Panc1 (cell line): ENCODE results near the gene HACD2. TPM values are rescaled to one million over a fixed set of nuclear protein-coding genes. Genes with fewer than 3 reads are reported as not detected.

Source experiments
- ATAC-seq: fragments of 200-7000 bp; cut with Tn5 transposase; 2 replicates; pipeline ENCODE4 v1.9.1; 2020; ENCODE audit warnings: mild to moderate bottlenecking, moderate library complexity
- BruUV-seq: library from RNA; stranded (reverse); fragments of 400-500 nt; replicated peaks from 2 replicates; lab custom pipeline; 2021; lab: Mats Ljungman, UMichigan
- CTCF ChIA-PET: fragments of 300-600 bp; sonication (Branson Sonifier 250); formaldehyde crosslinking; loops from one replicate; lab custom pipeline; 2022; ENCODE audit warnings: antibody characterized with exemption; lab: Charles Lee
- POLR2A ChIA-PET: fragments of 300-600 bp; sonication (Branson Sonifier 250); formaldehyde crosslinking; loops from one replicate; lab custom pipeline; 2022; ENCODE audit warnings: antibody characterized with exemption; lab: Charles Lee
- DNase-seq: peaks from one replicate; pipeline ENCODE4 v3.0.0-alpha.2; 2010; ENCODE audit warnings: low read depth, low spot score
- H3K27ac ChIP-seq: 2 replicates; pipeline ENCODE4 v1.5.1; 2011; ENCODE audit warnings: mild to moderate bottlenecking, low read length, inconsistent platforms
- H3K27me3 ChIP-seq: fragments of 200-500 bp; sonication (Bioruptor generic); 2 replicates; pipeline ENCODE4 v1.6.0; 2014; ENCODE audit warnings: low read length, inconsistent platforms; ENCODE audit not compliant: control insufficient read depth, insufficient read depth
- H3K36me3 ChIP-seq: fragments of 200-500 bp; sonication (Bioruptor generic); 2 replicates; pipeline ENCODE4 v1.5.1; 2014; ENCODE audit warnings: inconsistent platforms, mild to moderate bottlenecking, low read length, moderate library complexity; ENCODE audit not compliant: control insufficient read depth, insufficient read depth
- H3K4me1 ChIP-seq: 2 replicates; pipeline ENCODE4 v1.5.1; 2011; ENCODE audit warnings: inconsistent platforms, mild to moderate bottlenecking, low read length, moderate library complexity; ENCODE audit not compliant: control insufficient read depth, insufficient read depth
- H3K4me3 ChIP-seq, 2 experiments: 2 replicates each; pipeline ENCODE4 v1.5.1; 2011 to 2012; ENCODE audit warnings: low read depth in 2 of 2, low read length in 2 of 2, mild to moderate bottlenecking in 2 of 2, inconsistent platforms in 1 of 2, moderate library complexity in 1 of 2
- H3K9me3 ChIP-seq: fragments of 200-500 bp; sonication (Bioruptor generic); 2 replicates; pipeline ENCODE4 v1.5.1; 2014; ENCODE audit warnings: low read depth, mild to moderate bottlenecking, inconsistent platforms, low read length, moderate library complexity; ENCODE audit not compliant: control insufficient read depth, insufficient read depth
- POLR2AphosphoS5 ChIP-seq: IDR thresholded peaks from 2 replicates; pipeline ENCODE4 v1.6.1; 2012; ENCODE audit warnings: mild to moderate bottlenecking, low read depth, low read length, moderate library complexity
- SIN3A ChIP-seq: IDR thresholded peaks from 2 replicates; pipeline ENCODE4 v1.6.1; 2012; ENCODE audit warnings: low read depth, mild to moderate bottlenecking, low read length, moderate library complexity, borderline replicate concordance; ENCODE audit not compliant: insufficient read depth
- TCF7L2 ChIP-seq: IDR thresholded peaks from 2 replicates; pipeline ENCODE4 v1.6.1; 2011; ENCODE audit warnings: mild to moderate bottlenecking, low read depth, low read length, inconsistent platforms
- in situ Hi-C: cut with HindIII; loops from 2 replicates; pipeline ENCODE4 v1.10.0; 2016; ENCODE audit warnings: low sequenced_read_pairs, low pct_unique_long_range_greater_than_20kb
- intact Hi-C: fragments of 100-400 bp; cut with micrococcal nuclease; formaldehyde crosslinking; loops from one replicate; pipeline ENCODE4 v1.10.0; 2022; ENCODE audit not compliant: unreplicated experiment
- total RNA-seq: library from RNA; stranded (reverse); gene quantifications from one replicate; pipeline ENCODE4 v1.2.1, GENCODE V29; 2021; ENCODE audit not compliant: unreplicated experiment
- TF ChIP-seq, protein P1 (sequence below), 2 experiments: IDR thresholded peaks; 2 replicates each; pipeline ENCODE4 v1.6.1; 2011 to 2012; ENCODE audit warnings: low read depth in 2 of 2, control low read depth in 1 of 2, low read length in 1 of 2, mild to moderate bottlenecking in 1 of 2, moderate library complexity in 1 of 2; ENCODE audit not compliant: insufficient read depth in 1 of 2
- TF ChIP-seq, protein P2 (sequence below): fragments of 450-650 bp; IDR thresholded peaks from 2 replicates; pipeline ENCODE4 v1.5.1; 2017; ENCODE audit warnings: mild to moderate bottlenecking

HACD2 gene
- total RNA-seq, 1 experiment from 2014 or later = 58.6 TPM

DNA sequence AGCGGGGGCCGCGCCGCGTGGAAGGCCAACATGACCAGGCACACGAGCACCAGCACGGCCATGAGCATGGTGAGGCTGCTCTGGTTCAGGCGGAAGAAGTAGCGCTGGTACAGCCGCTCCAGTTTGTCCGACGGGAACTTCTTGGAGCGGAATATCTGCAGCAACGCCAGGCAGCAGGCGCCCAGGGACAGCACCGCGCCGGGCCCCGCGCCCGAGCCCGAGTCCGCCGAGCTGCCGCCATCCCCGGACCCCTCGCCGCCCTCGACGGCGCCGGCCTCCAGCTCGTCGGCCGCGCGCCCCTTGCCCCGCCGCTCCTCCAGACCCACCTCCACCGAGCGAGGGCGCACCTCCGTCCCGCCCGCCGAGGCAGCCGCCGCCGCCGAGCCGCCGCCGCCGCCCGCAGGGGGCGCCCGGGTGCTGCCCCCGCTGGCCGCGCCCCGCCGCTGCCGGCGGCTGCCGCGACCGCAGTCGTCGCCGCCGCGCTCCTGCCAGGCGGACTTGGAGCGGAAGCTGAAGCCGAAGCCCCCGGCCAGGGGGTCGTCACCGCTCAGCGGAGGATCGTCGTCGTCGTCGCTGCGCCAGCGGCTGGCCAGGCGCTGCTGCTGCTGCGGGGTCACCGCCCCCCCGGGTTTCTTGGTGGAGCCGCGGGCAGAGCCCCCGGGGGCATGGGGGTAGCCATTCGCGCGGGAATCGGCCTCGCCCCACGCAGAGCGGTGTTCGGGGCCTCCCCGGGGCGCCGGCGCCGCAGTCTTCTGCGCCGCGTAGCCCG is 136.9 kb downstream of the HACD2 start:
- no peaks in the 10 kb centered on the region; the same call in 1 of the 2 replicates for H3K4me1 ChIP-seq
- TF ChIP-seq SIN3A = no peak
- no peak for TF ChIP-seq TCF7L2
- TF ChIP-seq, protein P1, sequence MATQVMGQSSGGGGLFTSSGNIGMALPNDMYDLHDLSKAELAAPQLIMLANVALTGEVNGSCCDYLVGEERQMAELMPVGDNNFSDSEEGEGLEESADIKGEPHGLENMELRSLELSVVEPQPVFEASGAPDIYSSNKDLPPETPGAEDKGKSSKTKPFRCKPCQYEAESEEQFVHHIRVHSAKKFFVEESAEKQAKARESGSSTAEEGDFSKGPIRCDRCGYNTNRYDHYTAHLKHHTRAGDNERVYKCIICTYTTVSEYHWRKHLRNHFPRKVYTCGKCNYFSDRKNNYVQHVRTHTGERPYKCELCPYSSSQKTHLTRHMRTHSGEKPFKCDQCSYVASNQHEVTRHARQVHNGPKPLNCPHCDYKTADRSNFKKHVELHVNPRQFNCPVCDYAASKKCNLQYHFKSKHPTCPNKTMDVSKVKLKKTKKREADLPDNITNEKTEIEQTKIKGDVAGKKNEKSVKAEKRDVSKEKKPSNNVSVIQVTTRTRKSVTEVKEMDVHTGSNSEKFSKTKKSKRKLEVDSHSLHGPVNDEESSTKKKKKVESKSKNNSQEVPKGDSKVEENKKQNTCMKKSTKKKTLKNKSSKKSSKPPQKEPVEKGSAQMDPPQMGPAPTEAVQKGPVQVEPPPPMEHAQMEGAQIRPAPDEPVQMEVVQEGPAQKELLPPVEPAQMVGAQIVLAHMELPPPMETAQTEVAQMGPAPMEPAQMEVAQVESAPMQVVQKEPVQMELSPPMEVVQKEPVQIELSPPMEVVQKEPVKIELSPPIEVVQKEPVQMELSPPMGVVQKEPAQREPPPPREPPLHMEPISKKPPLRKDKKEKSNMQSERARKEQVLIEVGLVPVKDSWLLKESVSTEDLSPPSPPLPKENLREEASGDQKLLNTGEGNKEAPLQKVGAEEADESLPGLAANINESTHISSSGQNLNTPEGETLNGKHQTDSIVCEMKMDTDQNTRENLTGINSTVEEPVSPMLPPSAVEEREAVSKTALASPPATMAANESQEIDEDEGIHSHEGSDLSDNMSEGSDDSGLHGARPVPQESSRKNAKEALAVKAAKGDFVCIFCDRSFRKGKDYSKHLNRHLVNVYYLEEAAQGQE (IDR thresholded peaks at IDR 0.05; ENCODE audit: insufficient read depth in 1 of 2, low read depth in 2 of 2, low read length in 1 of 2) = no peak
- TF ChIP-seq, protein P2, sequence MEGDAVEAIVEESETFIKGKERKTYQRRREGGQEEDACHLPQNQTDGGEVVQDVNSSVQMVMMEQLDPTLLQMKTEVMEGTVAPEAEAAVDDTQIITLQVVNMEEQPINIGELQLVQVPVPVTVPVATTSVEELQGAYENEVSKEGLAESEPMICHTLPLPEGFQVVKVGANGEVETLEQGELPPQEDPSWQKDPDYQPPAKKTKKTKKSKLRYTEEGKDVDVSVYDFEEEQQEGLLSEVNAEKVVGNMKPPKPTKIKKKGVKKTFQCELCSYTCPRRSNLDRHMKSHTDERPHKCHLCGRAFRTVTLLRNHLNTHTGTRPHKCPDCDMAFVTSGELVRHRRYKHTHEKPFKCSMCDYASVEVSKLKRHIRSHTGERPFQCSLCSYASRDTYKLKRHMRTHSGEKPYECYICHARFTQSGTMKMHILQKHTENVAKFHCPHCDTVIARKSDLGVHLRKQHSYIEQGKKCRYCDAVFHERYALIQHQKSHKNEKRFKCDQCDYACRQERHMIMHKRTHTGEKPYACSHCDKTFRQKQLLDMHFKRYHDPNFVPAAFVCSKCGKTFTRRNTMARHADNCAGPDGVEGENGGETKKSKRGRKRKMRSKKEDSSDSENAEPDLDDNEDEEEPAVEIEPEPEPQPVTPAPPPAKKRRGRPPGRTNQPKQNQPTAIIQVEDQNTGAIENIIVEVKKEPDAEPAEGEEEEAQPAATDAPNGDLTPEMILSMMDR = peak; percentile 99
- TF ChIP-seq POLR2AphosphoS5 = no peak
- intact Hi-C loops (no loop called here), in situ Hi-C loops (no loop called here)
- no peaks in the 10 kb centered on the region for H3K9me3 ChIP-seq
- DNase-seq = no peak
- H3K4me3 ChIP-seq = peak overlapping the region; percentile 52 to 58
- peak; percentile 63 for ATAC-seq
- H3K36me3 ChIP-seq = no peaks in the 10 kb centered on the region
- ChIA-PET POLR2A (no interaction called here), CTCF (interaction anchor here (1.1 kb wide), 1 partner anchor 15 kb away, joined by 3 read pairs; no protein-coding TSS in a partner anchor)
- BruUV-seq = no TSS peak
- no peak overlapping the region for H3K27ac ChIP-seq
- H3K27me3 ChIP-seq = peaks cover 27% of the 10 kb centered on the region

DNA sequence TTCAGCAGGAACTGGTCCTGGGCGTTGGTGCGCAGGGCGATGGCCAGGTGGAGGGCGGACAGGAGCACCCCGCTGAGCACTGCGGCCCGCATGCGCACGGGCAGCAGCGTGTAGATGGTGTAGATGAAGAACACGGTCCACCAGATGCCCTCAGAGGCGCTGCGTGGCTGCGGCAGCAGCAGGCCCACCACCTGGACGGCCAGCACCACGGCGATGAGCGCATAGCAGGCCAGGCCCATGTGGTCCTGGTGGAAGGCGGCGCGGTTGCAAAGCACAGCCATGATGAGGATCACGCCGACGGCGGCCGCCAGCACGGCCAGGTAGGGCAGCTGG is 137.5 kb downstream of the HACD2 start:
- no peaks in the 10 kb centered on the region for H3K9me3 ChIP-seq
- ChIA-PET CTCF (interaction anchor here (0.6 to 1.1 kb wide), 2 partner anchors 15 to 118 kb away, joined by 3 to 6 read pairs; no protein-coding TSS in a partner anchor), POLR2A (no interaction called here)
- no peak overlapping the region for H3K4me3 ChIP-seq
- ATAC-seq (no peak), DNase-seq (no peak)
- in situ Hi-C loops (no loop called here), intact Hi-C loops (no loop called here)
- BruUV-seq = no TSS peak
- no peak overlapping the region for H3K27ac ChIP-seq
- peaks cover 27% of the 10 kb centered on the region for H3K27me3 ChIP-seq
- H3K36me3 ChIP-seq = no peaks in the 10 kb centered on the region
- no peaks in the 10 kb centered on the region; the same call in 1 of the 2 replicates for H3K4me1 ChIP-seq
- no peak for TF ChIP-seq SIN3A

DNA sequence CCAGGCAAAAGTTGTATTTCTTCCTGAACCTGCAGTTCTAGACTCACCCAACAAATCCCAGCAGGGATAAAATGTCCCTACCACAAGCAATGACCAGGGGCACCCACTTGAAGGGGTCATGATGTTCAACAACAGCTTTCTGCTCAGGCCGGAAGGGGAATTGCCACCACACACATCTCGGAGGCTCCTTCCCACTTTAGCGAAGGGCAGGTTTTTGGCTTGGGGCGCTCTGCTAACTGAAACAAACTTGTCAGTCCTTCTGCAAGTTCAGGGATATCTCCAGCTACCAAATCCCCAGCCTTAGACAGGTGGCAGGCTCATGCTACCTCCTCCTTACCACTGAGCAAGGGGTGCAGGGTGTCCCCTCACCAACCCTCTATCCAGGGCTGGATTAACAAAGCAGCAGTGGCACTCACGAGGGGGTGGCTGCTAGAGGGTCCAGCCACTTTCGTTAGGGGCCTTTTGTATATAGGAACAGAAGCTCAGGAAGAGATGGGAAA is 138.2 kb downstream of the HACD2 start:
- Histone ChIP-seq H3K36me3 (no peaks in the 10 kb centered on the region), H3K4me1 (no peaks in the 10 kb centered on the region; the same call in 1 of the 2 replicates), H3K9me3 (no peaks in the 10 kb centered on the region), H3K27ac (no peak overlapping the region), H3K4me3 (no peak overlapping the region), H3K27me3 (peaks cover 27% of the 10 kb centered on the region)
- ChIA-PET CTCF (interaction anchor here (0.5 to 1.1 kb wide), 3 partner anchors 14 to 117 kb away, joined by 3 to 6 read pairs (median 5); no protein-coding TSS in a partner anchor), POLR2A (no interaction called here)
- no peak for TF ChIP-seq TCF7L2
- TF ChIP-seq SIN3A = no peak
- TF ChIP-seq POLR2AphosphoS5 = no peak
- TF ChIP-seq, protein P1 (IDR thresholded peaks at IDR 0.05; ENCODE audit: insufficient read depth in 1 of 2, low read depth in 2 of 2, low read length in 1 of 2) = no peak
- TF ChIP-seq, protein P2 = no peak
- in situ Hi-C loops (no loop called here), intact Hi-C loops (no loop called here)
- no peak for DNase-seq
- BruUV-seq = no TSS peak
- ATAC-seq = no peak
